HCT116 (cell line): ENCODE data around the gene MATR3. TPM values are rescaled to one million over a fixed set of nuclear protein-coding genes. Genes with fewer than 3 reads are reported as not detected.
A peak's percentile ranks its signal among the peaks of the same experiment; 100 is the strongest.

Experiments
- ATAC-seq: fragments of 200-7000 bp; cut with Tn5 transposase; 2 replicates; pipeline ENCODE4 v1.9.1; 2020; ENCODE audit warnings: mild to moderate bottlenecking, moderate library complexity
- BruUV-seq: library from RNA; stranded (reverse); fragments of 400-500 nt; replicated peaks from 2 replicates; lab custom pipeline; 2021; lab: Mats Ljungman, UMichigan
- CTCF ChIA-PET: fragments of 300-600 bp; sonication (Branson Sonifier 250); formaldehyde crosslinking; loops from one replicate; lab custom pipeline; 2021; ENCODE audit warnings: antibody characterized with exemption; lab: Charles Lee
- POLR2A ChIA-PET: fragments of 300-600, 350-600 bp; sonication (Branson Sonifier 250); formaldehyde crosslinking; loops from one replicate; lab custom pipeline; 2021; ENCODE audit warnings: antibody characterized with exemption; lab: Charles Lee
- RAD21 ChIA-PET, 2 experiments: fragments of 300-600 bp; sonication (Branson Sonifier 250); formaldehyde crosslinking; loops; one replicate each; lab custom pipeline; 2023; ENCODE audit warnings: low total read pairs in 2 of 2; ENCODE audit not compliant: uncharacterized antibody in 2 of 2, unreplicated experiment in 2 of 2, low non-redundant PET in 1 of 2; lab: Charles Lee
- DNase-seq: peaks from one replicate; pipeline ENCODE4 v3.0.0-alpha.2; 2010; ENCODE audit warnings: low read depth, low spot score
- H2AFZ ChIP-seq: fragments of 200-600 bp; shearing (Covaris generic), sonication (generic); 2 replicates; pipeline ENCODE4 v1.6.1; 2017; ENCODE audit warnings: low read depth, mixed run types, mixed read lengths, antibody characterized with exemption, low read length; ENCODE audit not compliant: poor library complexity, severe bottlenecking
- H3K27ac ChIP-seq: 2 replicates; pipeline ENCODE4 v1.5.1; 2012; ENCODE audit warnings: low read depth, low read length
- H3K27me3 ChIP-seq: fragments of 200-600 bp; sonication (generic); 2 replicates; pipeline ENCODE4 v1.6.1; 2016; ENCODE audit warnings: mixed run types, low read length, mixed read lengths; ENCODE audit not compliant: insufficient read depth
- H3K36me3 ChIP-seq, 2 experiments: fragments of 200-500 bp in 1 of 2; fragments of 200-600 bp in 1 of 2; sonication (Bioruptor generic) in 1 of 2; sonication (generic) in 1 of 2; 2 replicates each; pipeline versions ENCODE4 v1.5.1 to v1.6.1; 2014 to 2016; ENCODE audit warnings: low read length in 2 of 2, inconsistent platforms in 1 of 2, mixed read lengths in 1 of 2, mixed run types in 1 of 2; ENCODE audit not compliant: insufficient read depth in 2 of 2, control insufficient read depth in 1 of 2
- H3K4me1 ChIP-seq, 2 experiments: fragments of 200-600 bp in 1 of 2; sonication (generic) in 1 of 2; 2 replicates each; pipeline versions ENCODE4 v1.5.1 to v1.6.1; 2012 to 2017; ENCODE audit warnings: low read length in 2 of 2, inconsistent platforms in 1 of 2, mild to moderate bottlenecking in 1 of 2, mixed read lengths in 1 of 2, mixed run types in 1 of 2, moderate library complexity in 1 of 2; ENCODE audit not compliant: insufficient read depth in 2 of 2, control insufficient read depth in 1 of 2
- H3K4me2 ChIP-seq: fragments of 200-600 bp; sonication (generic); 2 replicates; pipeline ENCODE4 v1.6.1; 2017; ENCODE audit warnings: mixed run types, low read length, mixed read lengths
- H3K4me3 ChIP-seq, 2 experiments: fragments of 200-600 bp in 1 of 2; sonication (generic) in 1 of 2; replicated peaks in 1 of 2; 2 replicates each; pipeline ENCODE4 v1.5.1; 2011 to 2016; ENCODE audit warnings: low read length in 2 of 2, control low read depth in 1 of 2, low read depth in 1 of 2, mild to moderate bottlenecking in 1 of 2, mixed read lengths in 1 of 2, mixed run types in 1 of 2
- H3K79me2 ChIP-seq: fragments of 200-600 bp; sonication (generic); 2 replicates; pipeline ENCODE4 v1.6.1; 2017; ENCODE audit warnings: mild to moderate bottlenecking, mixed run types, low read length, moderate library complexity, mixed read lengths; ENCODE audit not compliant: insufficient read depth
- H3K9ac ChIP-seq: fragments of 200-600 bp; sonication (generic); 2 replicates; pipeline ENCODE4 v1.6.1; 2016; ENCODE audit warnings: low read length, mixed read lengths
- H3K9me2 ChIP-seq: fragments of 200-600 bp; sonication (generic), shearing (Covaris generic); 2 replicates; pipeline ENCODE4 v1.6.1; 2017; ENCODE audit warnings: mixed run types, mild to moderate bottlenecking, moderate library complexity; ENCODE audit not compliant: insufficient read depth
- H3K9me3 ChIP-seq, 2 experiments: fragments of 200-500 bp in 1 of 2; fragments of 200-600 bp in 1 of 2; sonication (Bioruptor generic) in 1 of 2; sonication (generic) in 1 of 2; 2 replicates each; pipeline ENCODE4 v1.6.1; 2014 to 2017; ENCODE audit warnings: low read length in 2 of 2, mixed read lengths in 2 of 2, inconsistent platforms in 1 of 2, low read depth in 1 of 2, mild to moderate bottlenecking in 1 of 2, mixed run types in 1 of 2, moderate library complexity in 1 of 2; ENCODE audit not compliant: control insufficient read depth in 1 of 2, insufficient read depth in 1 of 2
- H4K20me1 ChIP-seq: fragments of 200-600 bp; sonication (generic), shearing (Covaris generic); 2 replicates; pipeline ENCODE4 v1.6.1; 2017; ENCODE audit warnings: mixed run types, mild to moderate bottlenecking, moderate library complexity; ENCODE audit not compliant: insufficient read depth
- CBX3 ChIP-seq: IDR thresholded peaks from 2 replicates; pipeline ENCODE4 v1.6.1; 2012; ENCODE audit warnings: low read depth
- ELF1 ChIP-seq: IDR thresholded peaks from 2 replicates; pipeline ENCODE4 v1.6.1; 2012; ENCODE audit warnings: low read depth, borderline replicate concordance
- FOSL1 ChIP-seq: IDR thresholded peaks from 2 replicates; pipeline ENCODE4 v1.6.1; 2012; ENCODE audit warnings: low read depth
- JUND ChIP-seq: IDR thresholded peaks from 2 replicates; pipeline ENCODE4 v1.6.1; 2012
- POLR2A ChIP-seq: IDR thresholded peaks from 2 replicates; pipeline ENCODE4 v1.7.0; 2011; ENCODE audit warnings: borderline replicate concordance; ENCODE audit not compliant: insufficient read depth, insufficient read length; ENCODE audit errors: extremely low read depth
- RAD21 ChIP-seq: IDR thresholded peaks from 2 replicates; pipeline ENCODE4 v1.6.1; 2012; ENCODE audit warnings: low read depth, mild to moderate bottlenecking
- SP1 ChIP-seq: IDR thresholded peaks from 2 replicates; pipeline ENCODE4 v1.6.1; 2012; ENCODE audit warnings: low read depth
- TCF7L2 ChIP-seq: IDR thresholded peaks from 2 replicates; pipeline ENCODE4 v1.7.0; 2011; ENCODE audit warnings: borderline replicate concordance, inconsistent platforms; ENCODE audit not compliant: insufficient read depth, insufficient read length; ENCODE audit errors: extremely low read depth
- ZFX ChIP-seq: fragments of 450-650 bp; IDR thresholded peaks from 2 replicates; pipeline ENCODE4 v1.6.1; 2017
- ZNF274 ChIP-seq: fragments of 200-500 bp; sonication (Bioruptor generic); IDR thresholded peaks from 2 replicates; pipeline ENCODE4 v1.6.1; 2014; ENCODE audit warnings: mild to moderate bottlenecking, low read depth, low read length, inconsistent platforms
- intact Hi-C: fragments of 100-400 bp; cut with micrococcal nuclease; formaldehyde crosslinking; loops from 2 replicates; pipeline ENCODE4 v1.10.0; 2022
- total RNA-seq: library from RNA; stranded (reverse); gene quantifications from one replicate; pipeline ENCODE4 v1.2.1, GENCODE V29; 2021; ENCODE audit not compliant: unreplicated experiment
- TF ChIP-seq, protein P1 (sequence below): IDR thresholded peaks from 2 replicates; pipeline ENCODE4 v1.6.1; 2011; ENCODE audit warnings: mild to moderate bottlenecking, low read length, moderate library complexity; ENCODE audit not compliant: insufficient replicate concordance; ENCODE audit errors: extremely low read depth
- TF ChIP-seq, protein P2 (sequence below): IDR thresholded peaks from 2 replicates; pipeline ENCODE4 v1.6.1; 2012
- TF ChIP-seq, protein P3 (sequence below), 3 experiments: fragments of 200-600 bp in 1 of 3; sonication (generic) in 1 of 3; IDR thresholded peaks in 2 of 3; conservative IDR thresholded peaks in 1 of 3; 2 replicates each; pipeline ENCODE4 v1.5.1; 2012 to 2017; ENCODE audit warnings: low read depth in 2 of 3, low read length in 2 of 3, antibody characterized with exemption in 1 of 3, borderline replicate concordance in 1 of 3, control low read depth in 1 of 3, mild to moderate bottlenecking in 1 of 3, mixed read lengths in 1 of 3, mixed run types in 1 of 3, moderate library complexity in 1 of 3; ENCODE audit not compliant: insufficient read depth in 1 of 3
- TF ChIP-seq, protein P4 (sequence below): IDR thresholded peaks from 2 replicates; pipeline ENCODE4 v1.6.1; 2012; ENCODE audit warnings: low read depth

Gene MATR3
- total RNA-seq, 1 experiment from 2014 or later, result 123 TPM

DNA sequence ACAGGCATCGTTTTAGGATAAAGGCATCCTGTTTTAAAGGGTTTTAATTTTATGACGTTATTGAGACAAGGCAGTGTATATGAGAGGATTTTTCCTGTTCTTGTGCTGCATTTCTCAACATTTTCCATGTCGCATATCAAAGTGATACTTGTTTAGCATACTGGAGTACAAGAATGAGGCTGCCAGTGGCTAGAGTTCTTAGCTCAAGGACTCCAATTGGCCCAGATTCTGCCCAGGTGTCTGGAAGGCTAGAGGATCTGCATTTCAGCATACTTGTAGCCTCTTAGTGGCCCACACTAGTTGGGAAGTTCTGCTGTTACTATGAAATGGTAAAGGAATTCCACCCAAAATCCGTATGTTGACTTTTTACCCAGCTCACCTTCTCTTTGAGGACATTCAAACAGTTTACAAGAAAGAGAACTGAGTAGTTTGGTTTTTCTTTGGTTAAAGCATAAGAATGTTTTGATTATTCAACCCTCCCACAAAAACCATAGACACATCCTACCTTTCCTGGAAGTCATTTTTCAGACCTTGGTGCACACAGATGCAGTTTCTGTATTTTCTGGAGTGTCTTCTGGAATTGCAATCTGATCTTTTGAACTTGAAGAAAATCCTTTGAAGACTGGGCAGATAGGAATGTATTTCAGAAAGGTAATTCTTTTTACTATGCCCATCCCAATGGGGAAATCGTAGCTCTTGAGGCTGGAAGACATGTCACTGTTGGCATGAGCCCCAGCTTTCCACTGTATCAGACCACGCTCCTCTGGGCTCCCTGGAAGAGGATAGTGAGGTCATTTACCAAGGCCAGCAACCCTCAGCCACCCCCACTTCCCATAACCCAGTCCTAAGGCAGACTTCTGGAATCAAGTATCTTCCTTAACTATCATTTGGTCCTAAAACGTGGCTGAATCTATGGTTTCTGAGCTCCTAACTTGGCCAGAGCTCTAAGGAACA, 78.2 kb downstream of the MATR3 start:
- BruUV-seq, result no TSS peak
- TF ChIP-seq SP1 (no peak), JUND (no peak), ELF1 (no peak), ZNF274 (no peak), CBX3 (no peak), TCF7L2 (no peak), RAD21 (no peak), ZFX (no peak), POLR2A (no peak), FOSL1 (no peak)
- TF ChIP-seq, protein P1, sequence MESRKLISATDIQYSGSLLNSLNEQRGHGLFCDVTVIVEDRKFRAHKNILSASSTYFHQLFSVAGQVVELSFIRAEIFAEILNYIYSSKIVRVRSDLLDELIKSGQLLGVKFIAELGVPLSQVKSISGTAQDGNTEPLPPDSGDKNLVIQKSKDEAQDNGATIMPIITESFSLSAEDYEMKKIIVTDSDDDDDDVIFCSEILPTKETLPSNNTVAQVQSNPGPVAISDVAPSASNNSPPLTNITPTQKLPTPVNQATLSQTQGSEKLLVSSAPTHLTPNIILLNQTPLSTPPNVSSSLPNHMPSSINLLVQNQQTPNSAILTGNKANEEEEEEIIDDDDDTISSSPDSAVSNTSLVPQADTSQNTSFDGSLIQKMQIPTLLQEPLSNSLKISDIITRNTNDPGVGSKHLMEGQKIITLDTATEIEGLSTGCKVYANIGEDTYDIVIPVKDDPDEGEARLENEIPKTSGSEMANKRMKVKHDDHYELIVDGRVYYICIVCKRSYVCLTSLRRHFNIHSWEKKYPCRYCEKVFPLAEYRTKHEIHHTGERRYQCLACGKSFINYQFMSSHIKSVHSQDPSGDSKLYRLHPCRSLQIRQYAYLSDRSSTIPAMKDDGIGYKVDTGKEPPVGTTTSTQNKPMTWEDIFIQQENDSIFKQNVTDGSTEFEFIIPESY, result no peak
- TF ChIP-seq, protein P2, sequence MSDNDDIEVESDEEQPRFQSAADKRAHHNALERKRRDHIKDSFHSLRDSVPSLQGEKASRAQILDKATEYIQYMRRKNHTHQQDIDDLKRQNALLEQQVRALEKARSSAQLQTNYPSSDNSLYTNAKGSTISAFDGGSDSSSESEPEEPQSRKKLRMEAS, result no peak
- TF ChIP-seq, protein P3, sequence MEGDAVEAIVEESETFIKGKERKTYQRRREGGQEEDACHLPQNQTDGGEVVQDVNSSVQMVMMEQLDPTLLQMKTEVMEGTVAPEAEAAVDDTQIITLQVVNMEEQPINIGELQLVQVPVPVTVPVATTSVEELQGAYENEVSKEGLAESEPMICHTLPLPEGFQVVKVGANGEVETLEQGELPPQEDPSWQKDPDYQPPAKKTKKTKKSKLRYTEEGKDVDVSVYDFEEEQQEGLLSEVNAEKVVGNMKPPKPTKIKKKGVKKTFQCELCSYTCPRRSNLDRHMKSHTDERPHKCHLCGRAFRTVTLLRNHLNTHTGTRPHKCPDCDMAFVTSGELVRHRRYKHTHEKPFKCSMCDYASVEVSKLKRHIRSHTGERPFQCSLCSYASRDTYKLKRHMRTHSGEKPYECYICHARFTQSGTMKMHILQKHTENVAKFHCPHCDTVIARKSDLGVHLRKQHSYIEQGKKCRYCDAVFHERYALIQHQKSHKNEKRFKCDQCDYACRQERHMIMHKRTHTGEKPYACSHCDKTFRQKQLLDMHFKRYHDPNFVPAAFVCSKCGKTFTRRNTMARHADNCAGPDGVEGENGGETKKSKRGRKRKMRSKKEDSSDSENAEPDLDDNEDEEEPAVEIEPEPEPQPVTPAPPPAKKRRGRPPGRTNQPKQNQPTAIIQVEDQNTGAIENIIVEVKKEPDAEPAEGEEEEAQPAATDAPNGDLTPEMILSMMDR (IDR thresholded peaks at IDR 0.05 in 2 of 3, conservative IDR thresholded peaks at IDR 0.05 in 1 of 3; ENCODE audit: borderline replicate concordance in 1 of 3, insufficient read depth in 1 of 3, low read depth in 2 of 3, low read length in 2 of 3), result no peak
- TF ChIP-seq, protein P4, sequence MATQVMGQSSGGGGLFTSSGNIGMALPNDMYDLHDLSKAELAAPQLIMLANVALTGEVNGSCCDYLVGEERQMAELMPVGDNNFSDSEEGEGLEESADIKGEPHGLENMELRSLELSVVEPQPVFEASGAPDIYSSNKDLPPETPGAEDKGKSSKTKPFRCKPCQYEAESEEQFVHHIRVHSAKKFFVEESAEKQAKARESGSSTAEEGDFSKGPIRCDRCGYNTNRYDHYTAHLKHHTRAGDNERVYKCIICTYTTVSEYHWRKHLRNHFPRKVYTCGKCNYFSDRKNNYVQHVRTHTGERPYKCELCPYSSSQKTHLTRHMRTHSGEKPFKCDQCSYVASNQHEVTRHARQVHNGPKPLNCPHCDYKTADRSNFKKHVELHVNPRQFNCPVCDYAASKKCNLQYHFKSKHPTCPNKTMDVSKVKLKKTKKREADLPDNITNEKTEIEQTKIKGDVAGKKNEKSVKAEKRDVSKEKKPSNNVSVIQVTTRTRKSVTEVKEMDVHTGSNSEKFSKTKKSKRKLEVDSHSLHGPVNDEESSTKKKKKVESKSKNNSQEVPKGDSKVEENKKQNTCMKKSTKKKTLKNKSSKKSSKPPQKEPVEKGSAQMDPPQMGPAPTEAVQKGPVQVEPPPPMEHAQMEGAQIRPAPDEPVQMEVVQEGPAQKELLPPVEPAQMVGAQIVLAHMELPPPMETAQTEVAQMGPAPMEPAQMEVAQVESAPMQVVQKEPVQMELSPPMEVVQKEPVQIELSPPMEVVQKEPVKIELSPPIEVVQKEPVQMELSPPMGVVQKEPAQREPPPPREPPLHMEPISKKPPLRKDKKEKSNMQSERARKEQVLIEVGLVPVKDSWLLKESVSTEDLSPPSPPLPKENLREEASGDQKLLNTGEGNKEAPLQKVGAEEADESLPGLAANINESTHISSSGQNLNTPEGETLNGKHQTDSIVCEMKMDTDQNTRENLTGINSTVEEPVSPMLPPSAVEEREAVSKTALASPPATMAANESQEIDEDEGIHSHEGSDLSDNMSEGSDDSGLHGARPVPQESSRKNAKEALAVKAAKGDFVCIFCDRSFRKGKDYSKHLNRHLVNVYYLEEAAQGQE, result no peak
- H3K36me3 ChIP-seq, result peaks cover 12 to 20% of the 10 kb centered on the region in 2 experiments; a peak in 3 of 4 replicates
- H3K27me3 ChIP-seq, result no peaks in the 10 kb centered on the region
- POLR2A ChIA-PET, result interaction anchor here (1.1 kb wide), 1 partner anchor 30 kb away, joined by 3 read pairs; the partner anchor contains the start of gene PAIP2
- CTCF ChIA-PET, result no interaction called here
- no peak for DNase-seq
- H4K20me1 ChIP-seq, result no peaks in the 10 kb centered on the region
- H2AFZ ChIP-seq, result no peak overlapping the region
- H3K4me1 ChIP-seq, result peaks cover 28 to 29% of the 10 kb centered on the region in 2 experiments
- intact Hi-C loops, result loop anchor here (10.0 kb wide), 1 partner anchor 177 kb away; the partner anchor contains the start of gene SIL1
- no peak overlapping the region for H3K4me2 ChIP-seq
- H3K79me2 ChIP-seq, result no peaks in the 10 kb centered on the region
- no peaks in the 10 kb centered on the region for H3K9me2 ChIP-seq
- no peak overlapping the region for H3K4me3 ChIP-seq
- RAD21 ChIA-PET, result no interaction called here
- no peaks in the 10 kb centered on the region for H3K9me3 ChIP-seq
- no peak overlapping the region for H3K9ac ChIP-seq
- no peak for ATAC-seq
- H3K27ac ChIP-seq, result peak overlapping the region; percentile 3; the same call in 1 of the 2 replicates
